GM19043 (cell line): Measurements from ENCODE around the gene ANKRD29.
"Not testable (repeated sequence)": the region's sequence is repeated elsewhere in the genome, so short reads cannot be mapped to it uniquely, and the experiment has no call there.

Experiments
- ATAC-seq: cut with Tn5 transposase; IDR thresholded peaks from one replicate; pipeline ENCODE4 v1.9.1; 2021; ENCODE audit warnings: low read depth; ENCODE audit not compliant: unreplicated experiment

Gene ANKRD29

GRCh38 chr18:23618862-23619387 lies 43.8 kb downstream of the ANKRD29 start:
- ATAC-seq: peak; percentile 43

DNA sequence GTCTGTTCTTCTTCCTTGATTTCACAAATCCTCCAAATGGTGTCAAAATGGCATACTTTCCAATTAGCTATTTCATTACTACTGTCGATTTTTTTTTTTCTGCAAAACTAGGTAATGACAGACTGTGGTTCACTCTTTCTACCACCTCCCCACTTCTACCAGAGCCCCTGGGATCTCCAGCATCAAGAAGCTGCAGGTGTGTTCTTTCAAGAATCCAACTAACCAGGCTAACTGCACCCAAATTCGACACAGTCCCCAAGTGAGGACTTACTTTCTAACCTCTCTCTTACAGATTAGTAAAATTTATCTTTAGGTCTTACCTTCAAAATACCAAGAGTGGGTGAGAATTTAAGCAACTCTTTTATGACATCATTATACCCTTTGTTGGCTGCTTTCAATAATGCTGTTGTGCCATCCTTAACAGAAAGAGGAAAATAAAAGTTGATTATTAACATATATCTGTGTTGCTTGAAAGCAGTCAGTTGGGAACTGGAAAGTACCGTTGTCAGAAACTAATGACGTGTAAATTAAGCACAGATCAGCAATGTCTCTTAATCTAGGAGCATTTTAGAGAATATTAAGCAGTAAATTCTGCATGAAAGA lies 45.2 kb downstream of the ANKRD29 start:
- peak; percentile 50 for ATAC-seq

- ATAC-seq: no peak
These were observed 46.5 kb downstream of the ANKRD29 start for GRCh38 chr18:23616258-23616657.

GRCh38 chr18:23614891-23615290 lies 47.8 kb downstream of the ANKRD29 start:
- ATAC-seq: no peak

- no peak for ATAC-seq
These were observed 48.3 kb downstream of the ANKRD29 start for GRCh38 chr18:23614413-23614812.

DNA sequence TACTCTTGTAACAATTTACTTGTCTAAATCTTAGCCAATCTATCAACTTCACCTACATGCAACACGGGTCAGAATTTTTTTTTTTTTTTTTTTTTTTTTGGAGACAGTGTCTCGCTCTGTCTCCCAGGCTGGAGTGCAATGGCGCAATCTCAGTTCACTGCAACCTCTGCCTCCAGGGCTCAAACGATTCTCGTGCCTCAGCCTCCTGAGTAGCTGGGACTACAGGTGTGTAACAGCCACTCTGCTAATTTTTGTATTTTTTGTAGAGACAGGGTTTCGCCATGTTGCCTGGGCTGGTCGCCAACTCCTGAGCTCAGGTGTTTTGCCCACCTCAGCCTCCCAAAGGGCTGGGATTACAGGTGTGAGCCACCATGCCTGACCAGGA lies 49.6 kb downstream of the ANKRD29 start:
- not testable (repeated sequence) for ATAC-seq

DNA sequence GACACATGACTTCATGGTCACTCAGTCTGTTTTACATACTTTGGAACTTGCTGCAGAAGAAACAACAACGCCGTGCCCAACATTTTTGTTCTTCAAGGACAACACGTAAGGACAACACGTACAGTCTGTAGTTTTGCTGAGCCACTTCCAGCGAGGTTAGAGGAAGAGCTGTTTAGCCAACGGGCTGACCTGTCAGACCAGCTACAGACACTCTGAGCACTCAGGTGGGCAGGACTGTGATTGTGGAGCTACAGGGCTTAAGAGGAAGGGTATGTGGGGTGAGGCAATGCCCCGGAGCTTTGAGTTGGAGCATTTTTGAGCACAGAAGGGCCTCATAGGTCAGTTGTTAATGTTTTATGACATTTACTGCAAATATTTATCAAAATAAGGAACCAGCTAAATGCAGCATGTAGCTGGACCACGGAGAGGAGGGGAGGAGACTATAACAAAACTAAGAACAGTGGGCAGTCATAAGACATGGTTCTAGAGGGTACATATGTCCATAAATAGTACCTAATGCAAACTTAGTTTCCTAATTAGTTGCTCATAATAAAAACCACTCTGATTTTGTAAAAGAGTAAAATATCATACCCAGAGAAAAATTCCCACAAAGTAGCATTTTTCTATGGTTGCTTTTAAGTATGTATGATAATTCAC lies 50.1 kb downstream of the ANKRD29 start:
- no peak for ATAC-seq

- no peak for ATAC-seq
These were observed 53.2 kb downstream of the ANKRD29 start for GRCh38 chr18:23609390-23610023.

GRCh38 chr18:23608211-23608610 lies 54.5 kb downstream of the ANKRD29 start:
- no peak for ATAC-seq

GRCh38 chr18:23605941-23606340 lies 56.8 kb downstream of the ANKRD29 start:
- no peak for ATAC-seq

DNA sequence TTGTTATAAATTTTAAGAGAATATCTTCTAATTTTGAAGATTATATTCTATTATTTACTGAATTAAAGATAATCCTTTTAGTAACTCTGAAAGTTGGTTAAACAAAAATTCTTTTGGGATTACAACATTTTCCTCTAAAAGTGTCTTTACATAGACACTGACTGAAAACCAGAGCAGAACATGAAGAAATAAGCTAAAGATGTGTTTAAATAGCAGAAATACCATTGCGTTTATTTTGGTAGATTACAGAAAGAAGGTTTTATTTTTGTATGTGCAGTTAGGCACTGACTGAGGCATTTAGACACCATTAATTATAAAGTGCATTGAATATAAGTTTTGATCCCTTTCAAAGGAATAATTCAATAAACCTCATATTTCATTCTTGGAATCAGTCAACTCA lies 62.9 kb downstream of the ANKRD29 start:
- no peak for ATAC-seq

DNA sequence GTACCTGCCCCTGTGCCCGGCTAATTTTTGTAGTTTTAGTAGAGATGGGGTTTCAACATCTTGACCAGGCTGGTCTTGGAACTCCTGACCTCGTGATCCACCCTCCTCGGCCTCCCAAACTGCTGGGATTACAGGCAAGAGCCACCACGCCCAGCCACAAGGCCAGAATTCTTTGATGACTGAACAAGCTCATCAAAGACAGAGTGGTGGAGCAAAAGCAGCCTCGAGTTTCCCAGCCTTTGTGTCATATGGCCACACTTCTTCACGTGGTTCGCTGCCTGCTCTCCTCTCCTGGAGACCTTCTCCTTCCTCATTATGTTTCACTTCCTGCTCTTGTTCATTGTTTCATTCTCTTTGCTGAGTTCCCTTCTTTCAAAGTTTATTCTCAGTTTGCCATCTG lies 66.5 kb downstream of the ANKRD29 start:
- ATAC-seq: no peak

DNA sequence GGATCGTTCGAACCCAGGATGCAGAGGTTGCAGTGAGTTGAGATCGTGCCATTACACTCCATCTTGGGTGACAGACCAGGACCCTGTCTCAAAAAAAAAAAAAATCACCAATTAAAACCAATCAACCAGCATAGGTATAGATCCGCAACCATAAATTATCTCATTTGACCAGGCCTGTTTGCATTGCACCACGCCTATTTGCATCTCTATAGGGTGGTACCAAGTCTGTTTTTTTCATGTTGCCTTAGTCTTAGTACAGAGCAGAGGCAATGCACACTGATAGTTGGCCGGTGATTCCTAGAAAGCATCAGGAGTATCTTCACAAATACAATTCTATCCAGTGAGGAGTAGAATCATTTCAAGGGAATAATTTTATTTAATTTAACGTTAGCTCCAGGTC lies 67.1 kb downstream of the ANKRD29 start:
- ATAC-seq: no peak

DNA sequence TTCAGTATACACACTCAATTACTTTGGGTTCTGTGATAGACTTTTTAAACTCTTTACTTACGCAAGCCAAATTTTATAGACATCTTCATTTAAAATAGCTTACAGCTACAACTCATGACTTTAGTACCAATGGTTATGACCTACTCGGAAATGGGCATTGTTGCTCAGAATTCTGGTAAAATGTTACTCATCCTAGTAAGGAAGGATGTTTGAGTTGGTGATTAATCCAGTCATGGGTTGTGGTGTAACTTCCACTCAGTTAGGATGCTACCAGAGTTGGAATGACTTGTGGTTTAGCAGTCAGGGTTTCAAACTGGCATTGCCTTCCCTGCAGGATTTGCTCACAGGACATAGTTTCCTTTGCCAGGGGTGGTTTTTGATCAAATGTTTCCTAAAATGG lies 69.0 kb downstream of the ANKRD29 start:
- no peak for ATAC-seq

GRCh38 chr18:23592911-23593310 lies 69.8 kb downstream of the ANKRD29 start:
- no peak for ATAC-seq

GRCh38 chr18:23591011-23591410 lies 71.7 kb downstream of the ANKRD29 start:
- ATAC-seq: no peak

- no peak for ATAC-seq
These were observed 73.7 kb downstream of the ANKRD29 start for GRCh38 chr18:23588836-23589560.

GRCh38 chr18:23587220-23587642 lies 75.5 kb downstream of the ANKRD29 start:
- ATAC-seq: no peak

DNA sequence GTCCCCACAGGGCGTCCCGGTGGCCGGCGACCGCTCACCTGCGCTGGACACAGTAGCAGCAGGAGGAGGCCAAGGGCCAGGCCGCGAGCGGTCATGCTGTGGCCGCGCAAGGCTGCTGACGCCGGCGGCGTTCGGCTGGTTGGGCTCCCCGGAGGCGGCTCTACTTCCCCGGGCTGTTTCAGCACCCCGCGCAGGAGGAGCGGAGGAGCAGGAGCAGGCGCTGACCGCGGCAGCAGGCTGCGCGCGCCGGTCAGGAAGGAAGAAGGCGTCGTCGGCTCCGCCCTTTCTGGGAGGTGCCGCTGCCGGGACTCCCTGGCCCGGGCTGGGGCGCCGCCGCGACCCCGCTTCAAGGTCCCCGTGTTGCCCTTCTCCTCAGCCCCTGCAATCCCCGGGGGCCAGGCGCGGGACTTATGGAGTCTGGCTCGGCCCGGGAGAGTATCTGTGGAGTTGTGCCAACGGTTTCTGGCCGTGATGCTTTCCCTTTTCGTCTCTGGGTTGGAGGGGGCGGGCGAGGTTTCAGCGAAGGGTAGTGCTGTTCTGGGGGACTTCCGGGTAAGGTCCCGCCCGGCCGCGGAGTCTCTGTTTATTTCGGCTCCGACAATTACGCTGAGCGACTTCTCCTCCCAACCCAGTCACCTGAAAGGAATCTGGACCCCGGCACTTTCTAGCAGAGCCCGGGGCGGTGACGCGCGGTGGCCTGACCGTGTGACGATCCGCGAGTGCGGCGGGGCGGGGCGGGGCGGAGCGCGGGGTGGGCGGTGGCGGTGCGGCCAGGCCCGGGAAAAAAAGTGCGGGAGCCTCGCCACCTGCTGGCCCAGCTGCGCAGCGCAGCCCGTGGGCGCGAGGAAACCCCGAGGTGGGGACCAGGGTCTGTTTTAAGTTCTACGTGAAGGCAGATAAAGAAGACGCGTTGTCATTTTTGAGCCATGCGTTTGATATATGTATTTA lies 76.2 kb downstream of the ANKRD29 start, which contains the start of gene NPC1:
Gene NPC1 (minus strand): TSS at position 258 of the 948 bp plus-strand sequence. CDS start 163 bp downstream, at position 95.
- ATAC-seq: peak; percentile 91

DNA sequence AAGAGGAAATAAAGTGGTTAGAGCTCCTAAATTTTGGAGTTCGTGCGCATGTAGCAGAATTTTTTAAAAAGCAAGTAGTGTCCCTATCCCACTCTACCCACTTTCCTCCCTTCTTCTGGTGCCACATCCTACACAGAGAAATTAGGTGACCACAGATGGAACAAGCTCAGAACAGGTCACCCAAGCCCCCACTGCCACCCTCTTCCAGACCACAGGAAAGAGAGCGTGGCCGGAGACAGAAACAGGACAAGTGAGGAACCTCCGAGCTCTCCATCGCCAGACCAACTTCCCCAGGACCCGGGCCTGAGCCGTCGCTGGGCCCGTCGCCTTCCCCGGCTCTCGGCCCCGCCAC lies 76.8 kb downstream of the ANKRD29 start:
- peak; percentile 12 for ATAC-seq
